HepG2 (cell line): ENCODE data around the gene ZNF655. TPM values are rescaled to one million over a fixed set of nuclear protein-coding genes. Genes with fewer than 3 reads are reported as not detected.

ENCODE experiments used
- ATAC-seq: fragments of 200-7000 bp; cut with Tn5 transposase; 3 replicates; pipeline ENCODE4 v1.9.1; 2020; ENCODE audit warnings: mild to moderate bottlenecking, moderate library complexity
- BruUV-seq: library from RNA; stranded (reverse); fragments of 400-500 nt; replicated peaks from 2 replicates; lab custom pipeline; 2021; lab: Mats Ljungman, UMichigan
- CTCF ChIA-PET: fragments of 300-600 bp; formaldehyde crosslinking; extraction: SDS; loops from one replicate; lab custom pipeline; 2021; ENCODE audit warnings: low total read pairs, inconsistent platforms, low intra/inter-chr PET ratio; lab: Yijun Ruan, JAX
- POLR2A ChIA-PET: fragments of 350-600 bp; sonication (Branson Sonifier 250); formaldehyde crosslinking; loops from one replicate; lab custom pipeline; 2020; ENCODE audit warnings: antibody characterized with exemption, inconsistent platforms; lab: Yijun Ruan, JAX
- DNase-seq: peaks from one replicate; pipeline ENCODE4 v3.0.0-alpha.2; 2015; ENCODE audit warnings: low spot score
- FAIRE-seq: peaks from 3 replicates; lab custom pipeline; 2011; peaks lifted over from hg19 to GRCh38; lab: Jason Lieb, UNC
- H2AFZ ChIP-seq: one replicate; pipeline ENCODE4 v1.6.1; 2011; ENCODE audit warnings: low read length, inconsistent platforms
- H3K27ac ChIP-seq: fragments of 300-600 bp; 3 replicates; pipeline ENCODE4 v1.8.0; 2011; ENCODE audit warnings: mixed run types, mild to moderate bottlenecking, mixed read lengths, low read length, inconsistent platforms; ENCODE audit not compliant: insufficient read depth; ENCODE audit errors: extremely low read length
- H3K27me3 ChIP-seq, 2 experiments: fragments of 200-600 bp in 1 of 2; 2 replicates in 1 of 2; 3 replicates in 1 of 2; pipeline versions ENCODE4 v1.6.0 to v1.8.0; 2011; ENCODE audit warnings: low read length in 2 of 2, mild to moderate bottlenecking in 2 of 2, moderate library complexity in 2 of 2, inconsistent platforms in 1 of 2; ENCODE audit not compliant: insufficient read depth in 2 of 2, control insufficient read depth in 1 of 2
- H3K36me3 ChIP-seq, 2 experiments: fragments of 200-600 bp in 1 of 2; replicated peaks in 1 of 2; 2 replicates in 1 of 2; 3 replicates in 1 of 2; pipeline versions ENCODE4 v1.5.1 to v1.8.0; 2011; ENCODE audit warnings: low read length in 2 of 2, inconsistent platforms in 1 of 2; ENCODE audit not compliant: insufficient read depth in 2 of 2, control insufficient read depth in 1 of 2
- H3K4me1 ChIP-seq: 2 replicates; pipeline ENCODE4 v1.5.1; 2012; ENCODE audit warnings: low read length, inconsistent platforms; ENCODE audit not compliant: insufficient read depth
- H3K4me2 ChIP-seq: 2 replicates; pipeline ENCODE4 v1.6.0; 2011; ENCODE audit warnings: low read depth, low read length, inconsistent platforms
- H3K4me3 ChIP-seq, 3 experiments: fragments of 200-600 bp in 1 of 3; sonication (generic), shearing (Covaris generic) in 1 of 3; replicated peaks in 1 of 3; 2 replicates each; pipeline ENCODE4 v1.5.1; 2011 to 2016; ENCODE audit warnings: low read length in 3 of 3, inconsistent platforms in 2 of 3, low read depth in 2 of 3, mild to moderate bottlenecking in 2 of 3, control low read depth in 1 of 3, mixed read lengths in 1 of 3; ENCODE audit not compliant: insufficient read depth in 1 of 3
- H3K79me2 ChIP-seq: one replicate; pipeline ENCODE4 v1.6.1; 2011; ENCODE audit warnings: low read length, inconsistent platforms; ENCODE audit not compliant: insufficient read depth
- H3K9ac ChIP-seq: 2 replicates; pipeline ENCODE4 v1.6.0; 2011; ENCODE audit warnings: mild to moderate bottlenecking, low read depth, low read length, inconsistent platforms; ENCODE audit not compliant: insufficient read depth
- H3K9me3 ChIP-seq: 2 replicates; pipeline ENCODE4 v1.5.1; 2012; ENCODE audit warnings: mild to moderate bottlenecking, low read length
- H4K20me1 ChIP-seq: 2 replicates; pipeline ENCODE4 v1.6.0; 2011; ENCODE audit warnings: inconsistent platforms, mild to moderate bottlenecking, low read length, moderate library complexity; ENCODE audit not compliant: insufficient read depth
- ADNP ChIP-seq: sonication (generic); formaldehyde crosslinking; IDR thresholded peaks from 2 replicates; pipeline ENCODE4 v1.4.0; 2020; ENCODE audit warnings: missing genetic modification reagents
- ERF ChIP-seq: IDR thresholded peaks from 2 replicates; pipeline ENCODE4 v1.6.1; 2018; ENCODE audit warnings: missing biosample characterization, missing genetic modification reagents
- PTBP1 ChIP-seq: fragments of 200-400 bp; formaldehyde crosslinking; IDR thresholded peaks from 2 replicates; pipeline ENCODE4 v1.6.1; 2018; ENCODE audit warnings: low read length, low read depth; ENCODE audit not compliant: poor library complexity, severe bottlenecking
- SP4 ChIP-seq: sonication (generic); formaldehyde crosslinking; IDR thresholded peaks from 2 replicates; pipeline ENCODE4 v1.8.1; 2023; ENCODE audit warnings: mild to moderate bottlenecking, missing genetic modification reagents
- ZNF205 ChIP-seq: IDR thresholded peaks from 2 replicates; pipeline ENCODE4 v1.6.1; 2018; ENCODE audit warnings: missing biosample characterization, missing genetic modification reagents
- ZNF251 ChIP-seq: sonication (generic); formaldehyde crosslinking; IDR thresholded peaks from 2 replicates; pipeline ENCODE4 v1.9.0; 2021; ENCODE audit warnings: mild to moderate bottlenecking, missing genetic modification reagents
- ZNF274 ChIP-seq: sonication (generic); formaldehyde crosslinking; IDR thresholded peaks from 2 replicates; pipeline ENCODE4 v1.5.1; 2020; ENCODE audit warnings: mild to moderate bottlenecking, missing genetic modification reagents
- ZNF326 ChIP-seq: sonication (generic); formaldehyde crosslinking; IDR thresholded peaks from 2 replicates; pipeline ENCODE4 v1.4.0; 2020; ENCODE audit warnings: missing genetic modification reagents, borderline replicate concordance
- WGBS: methylation state at CpG from one replicate; pipeline ENCODE4 v1.1.6; 2017; ENCODE audit warnings: low lambda C conversion rate; 5-methylcytosine and 5-hydroxymethylcytosine counted together
- in situ Hi-C: cut with HindIII; loops from 2 replicates; pipeline ENCODE4 v1.10.0; 2017; ENCODE audit warnings: low pct_unique_long_range_greater_than_20kb; ENCODE audit not compliant: extremely low pct_ligation_motif_present
- intact Hi-C: fragments of 100-400 bp; cut with micrococcal nuclease; formaldehyde crosslinking; loops from one replicate; pipeline ENCODE4 v1.10.0; 2022; ENCODE audit not compliant: unreplicated experiment
- polyA plus RNA-seq, 8 experiments: library from polyadenylated mRNA; depleted of rRNA in 3 of 8; stranded (reverse) in 7 of 8; unstranded in 1 of 8; fragments of >200 nt; fragmentation: Illumina TruSeq in 4 of 8; extraction: Trizol in 4 of 8; gene quantifications; 2 replicates each; pipeline versions ENCODE4 v1.2.1 to v1.2.3, GENCODE V29; 2011 to 2016; ENCODE audit warnings: low read depth in 4 of 8, missing spikeins in 1 of 8, mixed read lengths in 1 of 8; ENCODE audit not compliant: insufficient read depth in 1 of 8
- total RNA-seq, 5 experiments: library from RNA; depleted of rRNA; stranded (reverse); fragments of >200 nt; fragmentation: Illumina TruSeq; extraction: Trizol; gene quantifications; 2 replicates each; pipeline ENCODE4 v1.2.3, GENCODE V29; 2016; ENCODE audit warnings: low read depth in 1 of 5
- TF ChIP-seq, protein P1 (sequence below): sonication (generic); formaldehyde crosslinking; IDR thresholded peaks from 2 replicates; pipeline ENCODE4 v1.4.0; 2020; ENCODE audit warnings: missing genetic modification reagents
- TF ChIP-seq, protein P2 (sequence below): IDR thresholded peaks from 2 replicates; pipeline ENCODE4 v1.6.1; 2016; ENCODE audit warnings: low read depth
- TF ChIP-seq, protein P3 (sequence below): sonication (generic); formaldehyde crosslinking; IDR thresholded peaks from 2 replicates; pipeline ENCODE4 v1.5.0; 2020; ENCODE audit warnings: missing genetic modification reagents
- TF ChIP-seq, protein P4 (sequence below): sonication (generic); formaldehyde crosslinking; IDR thresholded peaks from 2 replicates; pipeline ENCODE4 v1.4.0; 2020; ENCODE audit warnings: missing genetic modification reagents

Gene ZNF655
- total and polyA plus RNA-seq, 2 of the 13 experiments (the other 11 are each of a cell fraction or from before 2014, with no cell fraction given) = 53.4 to 75.6 TPM

DNA sequence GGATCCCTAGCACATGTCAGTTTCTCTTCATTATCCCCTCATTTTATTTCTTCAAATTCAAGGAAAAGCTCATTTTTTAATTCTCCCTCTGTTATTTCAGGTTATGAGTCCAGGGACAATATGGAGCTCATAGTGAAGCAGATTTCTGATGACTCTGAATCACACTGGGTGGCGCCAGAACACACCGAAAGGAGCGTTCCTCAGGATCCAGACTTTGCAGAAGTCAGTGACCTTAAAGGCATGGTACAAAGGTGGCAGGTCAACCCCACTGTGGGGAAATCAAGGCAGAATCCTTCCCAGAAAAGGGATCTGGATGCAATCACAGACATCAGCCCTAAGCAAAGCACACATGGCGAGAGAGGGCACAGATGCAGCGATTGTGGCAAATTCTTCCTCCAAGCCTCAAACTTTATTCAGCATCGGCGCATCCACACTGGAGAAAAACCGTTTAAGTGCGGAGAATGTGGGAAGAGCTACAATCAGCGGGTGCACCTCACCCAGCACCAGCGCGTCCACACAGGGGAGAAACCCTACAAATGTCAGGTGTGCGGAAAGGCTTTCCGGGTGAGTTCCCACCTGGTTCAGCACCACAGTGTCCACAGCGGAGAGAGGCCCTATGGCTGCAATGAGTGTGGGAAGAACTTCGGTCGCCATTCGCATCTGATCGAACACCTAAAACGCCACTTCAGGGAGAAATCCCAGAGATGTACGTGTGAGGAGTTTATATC, 32.6 kb upstream of the ZNF655 start (continued):
- TF ChIP-seq, protein P1, sequence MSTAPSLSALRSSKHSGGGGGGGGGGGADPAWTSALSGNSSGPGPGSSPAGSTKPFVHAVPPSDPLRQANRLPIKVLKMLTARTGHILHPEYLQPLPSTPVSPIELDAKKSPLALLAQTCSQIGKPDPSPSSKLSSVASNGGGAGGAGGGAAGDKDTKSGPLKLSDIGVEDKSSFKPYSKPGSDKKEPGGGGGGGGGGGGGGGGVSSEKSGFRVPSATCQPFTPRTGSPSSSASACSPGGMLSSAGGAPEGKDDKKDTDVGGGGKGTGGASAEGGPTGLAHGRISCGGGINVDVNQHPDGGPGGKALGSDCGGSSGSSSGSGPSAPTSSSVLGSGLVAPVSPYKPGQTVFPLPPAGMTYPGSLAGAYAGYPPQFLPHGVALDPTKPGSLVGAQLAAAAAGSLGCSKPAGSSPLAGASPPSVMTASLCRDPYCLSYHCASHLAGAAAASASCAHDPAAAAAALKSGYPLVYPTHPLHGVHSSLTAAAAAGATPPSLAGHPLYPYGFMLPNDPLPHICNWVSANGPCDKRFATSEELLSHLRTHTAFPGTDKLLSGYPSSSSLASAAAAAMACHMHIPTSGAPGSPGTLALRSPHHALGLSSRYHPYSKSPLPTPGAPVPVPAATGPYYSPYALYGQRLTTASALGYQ = no peak
- TF ChIP-seq ZNF326 (no peak), ZNF274 (CRISPR knock-in tag) (no peak), ZNF251 (CRISPR knock-in tag) (no peak)
- TF ChIP-seq, protein P2, sequence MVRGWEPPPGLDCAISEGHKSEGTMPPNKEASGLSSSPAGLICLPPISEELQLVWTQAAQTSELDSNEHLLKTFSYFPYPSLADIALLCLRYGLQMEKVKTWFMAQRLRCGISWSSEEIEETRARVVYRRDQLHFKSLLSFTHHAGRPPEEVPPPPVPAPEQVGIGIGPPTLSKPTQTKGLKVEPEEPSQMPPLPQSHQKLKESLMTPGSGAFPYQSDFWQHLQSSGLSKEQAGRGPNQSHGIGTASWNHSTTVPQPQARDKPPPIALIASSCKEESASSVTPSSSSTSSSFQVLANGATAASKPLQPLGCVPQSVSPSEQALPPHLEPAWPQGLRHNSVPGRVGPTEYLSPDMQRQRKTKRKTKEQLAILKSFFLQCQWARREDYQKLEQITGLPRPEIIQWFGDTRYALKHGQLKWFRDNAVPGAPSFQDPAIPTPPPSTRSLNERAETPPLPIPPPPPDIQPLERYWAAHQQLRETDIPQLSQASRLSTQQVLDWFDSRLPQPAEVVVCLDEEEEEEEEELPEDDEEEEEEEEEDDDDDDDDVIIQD (CRISPR knock-in tag) = no peak

DNA sequence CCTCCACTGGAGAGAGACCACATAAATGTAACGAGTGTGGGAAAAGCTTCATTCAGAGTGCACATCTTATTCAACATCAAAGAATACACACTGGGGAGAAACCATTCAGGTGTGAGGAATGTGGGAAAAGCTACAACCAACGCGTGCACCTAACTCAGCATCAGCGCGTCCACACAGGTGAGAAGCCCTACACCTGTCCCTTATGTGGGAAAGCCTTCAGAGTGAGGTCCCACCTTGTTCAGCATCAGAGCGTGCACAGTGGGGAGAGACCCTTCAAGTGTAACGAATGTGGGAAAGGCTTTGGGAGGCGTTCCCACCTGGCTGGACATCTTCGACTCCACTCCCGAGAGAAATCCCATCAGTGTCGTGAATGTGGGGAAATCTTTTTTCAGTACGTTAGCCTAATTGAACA, 27.1 kb upstream of the ZNF655 start:
- H4K20me1 ChIP-seq = no peaks in the 10 kb centered on the region
- in situ Hi-C loops = no loop called here
- H3K9ac ChIP-seq = no peak overlapping the region
- no peaks in the 10 kb centered on the region for H3K9me3 ChIP-seq
- no TSS peak for BruUV-seq
- intact Hi-C loops = no loop called here
- FAIRE-seq = no peak
- no peak overlapping the region for H3K27ac ChIP-seq
- no peaks in the 10 kb centered on the region for H3K4me1 ChIP-seq
- no peak overlapping the region for H3K4me2 ChIP-seq
- H3K4me3 ChIP-seq = no peak overlapping the region
- no peaks in the 10 kb centered on the region for H3K27me3 ChIP-seq
- no peak for ATAC-seq
- no peaks in the 10 kb centered on the region for H3K79me2 ChIP-seq
- WGBS = over 99% methylated on average over 12 of the region's 12 CpGs
- H3K36me3 ChIP-seq = peaks cover 8 to 47% of the 10 kb centered on the region in 2 experiments; a peak in 4 of 5 replicates
- no peak overlapping the region for H2AFZ ChIP-seq
- ChIA-PET POLR2A (interaction anchor here (1.5 kb wide), 1 partner anchor 26 kb away, joined by 3 read pairs; the partner anchor contains the start of gene ZKSCAN5), CTCF (no interaction called here)
- DNase-seq = no peak
- TF ChIP-seq ZNF326 (no peak), SP4 (CRISPR knock-in tag) (no peak), ADNP (no peak), ERF (CRISPR knock-in tag) (no peak), ZNF205 (CRISPR knock-in tag) (no peak), PTBP1 (no peak)
- TF ChIP-seq, protein P3, sequence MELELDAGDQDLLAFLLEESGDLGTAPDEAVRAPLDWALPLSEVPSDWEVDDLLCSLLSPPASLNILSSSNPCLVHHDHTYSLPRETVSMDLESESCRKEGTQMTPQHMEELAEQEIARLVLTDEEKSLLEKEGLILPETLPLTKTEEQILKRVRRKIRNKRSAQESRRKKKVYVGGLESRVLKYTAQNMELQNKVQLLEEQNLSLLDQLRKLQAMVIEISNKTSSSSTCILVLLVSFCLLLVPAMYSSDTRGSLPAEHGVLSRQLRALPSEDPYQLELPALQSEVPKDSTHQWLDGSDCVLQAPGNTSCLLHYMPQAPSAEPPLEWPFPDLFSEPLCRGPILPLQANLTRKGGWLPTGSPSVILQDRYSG (CRISPR knock-in tag) = no peak
- TF ChIP-seq, protein P4, sequence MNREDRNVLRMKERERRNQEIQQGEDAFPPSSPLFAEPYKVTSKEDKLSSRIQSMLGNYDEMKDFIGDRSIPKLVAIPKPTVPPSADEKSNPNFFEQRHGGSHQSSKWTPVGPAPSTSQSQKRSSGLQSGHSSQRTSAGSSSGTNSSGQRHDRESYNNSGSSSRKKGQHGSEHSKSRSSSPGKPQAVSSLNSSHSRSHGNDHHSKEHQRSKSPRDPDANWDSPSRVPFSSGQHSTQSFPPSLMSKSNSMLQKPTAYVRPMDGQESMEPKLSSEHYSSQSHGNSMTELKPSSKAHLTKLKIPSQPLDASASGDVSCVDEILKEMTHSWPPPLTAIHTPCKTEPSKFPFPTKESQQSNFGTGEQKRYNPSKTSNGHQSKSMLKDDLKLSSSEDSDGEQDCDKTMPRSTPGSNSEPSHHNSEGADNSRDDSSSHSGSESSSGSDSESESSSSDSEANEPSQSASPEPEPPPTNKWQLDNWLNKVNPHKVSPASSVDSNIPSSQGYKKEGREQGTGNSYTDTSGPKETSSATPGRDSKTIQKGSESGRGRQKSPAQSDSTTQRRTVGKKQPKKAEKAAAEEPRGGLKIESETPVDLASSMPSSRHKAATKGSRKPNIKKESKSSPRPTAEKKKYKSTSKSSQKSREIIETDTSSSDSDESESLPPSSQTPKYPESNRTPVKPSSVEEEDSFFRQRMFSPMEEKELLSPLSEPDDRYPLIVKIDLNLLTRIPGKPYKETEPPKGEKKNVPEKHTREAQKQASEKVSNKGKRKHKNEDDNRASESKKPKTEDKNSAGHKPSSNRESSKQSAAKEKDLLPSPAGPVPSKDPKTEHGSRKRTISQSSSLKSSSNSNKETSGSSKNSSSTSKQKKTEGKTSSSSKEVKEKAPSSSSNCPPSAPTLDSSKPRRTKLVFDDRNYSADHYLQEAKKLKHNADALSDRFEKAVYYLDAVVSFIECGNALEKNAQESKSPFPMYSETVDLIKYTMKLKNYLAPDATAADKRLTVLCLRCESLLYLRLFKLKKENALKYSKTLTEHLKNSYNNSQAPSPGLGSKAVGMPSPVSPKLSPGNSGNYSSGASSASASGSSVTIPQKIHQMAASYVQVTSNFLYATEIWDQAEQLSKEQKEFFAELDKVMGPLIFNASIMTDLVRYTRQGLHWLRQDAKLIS (CRISPR knock-in tag) = no peak
